Stomach (tissue), 4 donors: ENCODE data around the gene CBFA2T3.

Source experiments
- CTCF ChIP-seq, 7 experiments: fragments of 450-650 bp in 4 of 7; fragments of 200-600 bp in 3 of 7; sonication (generic) in 3 of 7; IDR thresholded peaks; one replicate each; pipeline ENCODE4 v1.5.1; 2016 to 2019; ENCODE audit warnings: antibody characterized with exemption in 7 of 7, control low read depth in 2 of 7, mild to moderate bottlenecking in 1 of 7
- POLR2A ChIP-seq, 4 donors: fragments of 450-650 bp; IDR thresholded peaks; one replicate each; pipeline ENCODE4 v1.6.1; 2016; ENCODE audit warnings: antibody characterized with exemption in 4 of 4, control low read depth in 2 of 4, mild to moderate bottlenecking in 1 of 4, moderate library complexity in 1 of 4

GRCh38 chr16:88828711-88829110 lies 148.3 kb downstream of the CBFA2T3 start:
- TF ChIP-seq CTCF (IDR thresholded peaks at IDR 0.05): no peak
- TF ChIP-seq POLR2A (IDR thresholded peaks at IDR 0.05): no peak
